GM21381 (cell line): ENCODE measurements around the gene TRIM39.
"Not testable (repeated sequence)": the region's sequence is repeated elsewhere in the genome, so short reads cannot be mapped to it uniquely, and the experiment has no call there.

ENCODE experiments used
- ATAC-seq: cut with Tn5 transposase; IDR thresholded peaks from one replicate; pipeline ENCODE4 v1.9.1; 2021; ENCODE audit warnings: mild to moderate bottlenecking, moderate library complexity; ENCODE audit not compliant: unreplicated experiment

TRIM39 gene

GRCh38 chr6:30361661-30362060, 34.9 kb downstream of the TRIM39 start:
- no peak for ATAC-seq

GRCh38 chr6:30363459-30363858, 36.7 kb downstream of the TRIM39 start:
- no peak for ATAC-seq

- ATAC-seq = no peak
Observed at GRCh38 chr6:30364591-30364990, 37.9 kb downstream of the TRIM39 start.

DNA sequence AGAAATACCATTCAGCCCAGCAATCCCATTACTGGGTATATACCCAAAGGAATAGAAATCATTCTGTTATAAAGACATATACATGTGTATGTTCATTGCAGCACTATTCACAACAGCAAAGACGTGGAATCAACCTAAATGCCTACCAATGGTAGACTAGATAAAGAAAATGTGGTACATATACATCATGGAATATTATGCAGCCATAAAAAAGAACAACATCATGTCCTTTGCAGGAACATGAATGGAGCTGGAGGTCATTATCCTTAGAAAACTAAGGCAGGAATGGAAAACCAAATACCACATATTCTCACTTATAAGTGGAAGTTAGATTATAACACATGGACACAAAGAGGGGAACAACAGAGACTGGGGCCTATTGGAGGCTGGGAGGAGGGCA, 42.6 kb downstream of the TRIM39 start:
- not testable (repeated sequence) for ATAC-seq

DNA sequence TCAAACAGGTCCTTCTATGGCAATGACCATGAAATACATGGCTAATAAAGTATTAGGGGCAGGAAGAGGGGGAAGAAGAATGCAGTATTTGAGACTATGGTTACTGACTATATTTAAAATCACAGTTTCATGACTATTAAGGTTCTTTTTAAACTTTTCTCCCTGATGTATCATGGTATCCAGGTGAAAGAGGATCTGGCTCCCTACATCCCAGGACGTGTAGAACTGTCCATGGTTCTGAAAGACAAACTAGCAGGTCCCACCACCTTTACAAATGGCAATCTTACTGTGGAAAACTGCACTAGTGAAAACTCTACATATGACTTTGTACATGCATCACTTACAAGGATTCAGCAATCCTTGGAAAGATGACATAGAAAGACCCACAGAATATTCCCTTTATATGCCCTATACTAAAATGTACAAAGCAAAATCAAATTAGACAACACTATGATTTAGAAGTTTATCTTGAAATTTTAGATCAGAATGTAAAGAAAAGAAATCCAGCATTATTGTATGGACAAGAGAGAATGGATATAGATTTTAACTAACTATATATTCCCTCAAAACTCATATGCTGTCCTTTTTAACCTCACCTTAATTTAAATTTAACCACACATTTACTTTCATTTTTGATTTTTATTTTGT, 51.7 kb downstream of the TRIM39 start:
- no peak for ATAC-seq

GRCh38 chr6:30380464-30380863, 53.7 kb downstream of the TRIM39 start:
- no peak for ATAC-seq

GRCh38 chr6:30386166-30386565, 59.4 kb downstream of the TRIM39 start:
- no peak for ATAC-seq

GRCh38 chr6:30391240-30391639, 64.5 kb downstream of the TRIM39 start:
- ATAC-seq = no peak
